OCI-M2 (cell line): ENCODE measurements around the gene TAPBPL.
A peak's percentile ranks its signal among the peaks of the same experiment; 100 is the strongest.
"Not testable (repeated sequence)": the region's sequence is repeated elsewhere in the genome, so short reads cannot be mapped to it uniquely, and the experiment has no call there.

ENCODE experiments used
- DNase-seq: peaks from one replicate; lab custom pipeline; 2025; ENCODE audit not compliant: unreplicated experiment; lab: John Stamatoyannopoulos, UW

Gene TAPBPL, protein sequence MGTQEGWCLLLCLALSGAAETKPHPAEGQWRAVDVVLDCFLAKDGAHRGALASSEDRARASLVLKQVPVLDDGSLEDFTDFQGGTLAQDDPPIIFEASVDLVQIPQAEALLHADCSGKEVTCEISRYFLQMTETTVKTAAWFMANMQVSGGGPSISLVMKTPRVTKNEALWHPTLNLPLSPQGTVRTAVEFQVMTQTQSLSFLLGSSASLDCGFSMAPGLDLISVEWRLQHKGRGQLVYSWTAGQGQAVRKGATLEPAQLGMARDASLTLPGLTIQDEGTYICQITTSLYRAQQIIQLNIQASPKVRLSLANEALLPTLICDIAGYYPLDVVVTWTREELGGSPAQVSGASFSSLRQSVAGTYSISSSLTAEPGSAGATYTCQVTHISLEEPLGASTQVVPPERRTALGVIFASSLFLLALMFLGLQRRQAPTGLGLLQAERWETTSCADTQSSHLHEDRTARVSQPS

GRCh38 chr12:6451348-6452244 is at the start of gene TAPBPL:
TSS of gene TAPBPL (plus strand) at chr12:6452042. CDS start at chr12:6452249, 207 bp downstream.
- DNase-seq = no peak

DNA sequence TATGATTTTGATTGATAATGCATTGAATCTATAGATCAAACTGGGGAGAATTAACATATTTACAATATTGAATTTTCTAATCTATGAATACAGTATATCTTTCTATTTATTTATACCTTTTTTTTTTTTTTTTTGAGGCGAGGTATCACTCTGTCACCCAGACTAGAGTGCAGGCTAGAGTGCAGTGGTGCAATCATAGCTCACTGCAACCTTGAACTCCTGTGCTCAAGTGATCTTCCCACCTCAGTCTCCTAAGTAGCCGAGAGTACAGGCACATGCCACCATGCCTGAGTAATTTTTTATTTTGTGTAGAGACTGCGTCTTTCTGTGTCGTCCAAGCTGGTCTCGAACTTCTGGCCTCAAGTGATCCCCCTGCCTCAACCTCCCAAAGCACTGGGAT is 47.5 kb upstream of the TAPBPL start:
- no peak for DNase-seq

DNA sequence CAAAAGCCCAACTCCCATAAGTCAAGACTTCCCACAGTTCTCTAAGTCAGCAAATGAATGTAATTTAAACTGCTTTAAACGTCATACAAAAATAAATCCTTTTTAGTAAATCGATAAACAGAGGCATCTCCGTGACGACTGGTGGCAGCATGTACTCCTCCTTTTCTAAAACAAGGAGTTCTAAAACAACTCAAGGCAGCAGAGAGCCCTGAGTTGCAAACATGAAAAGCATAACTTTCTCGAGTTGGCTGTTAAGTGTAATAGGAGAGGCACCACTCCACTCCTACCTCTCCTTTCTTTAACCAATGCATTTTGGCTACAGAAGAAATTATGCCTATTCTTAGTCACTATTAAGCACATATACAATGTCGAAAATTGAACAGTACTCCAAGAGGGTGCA is 45.9 kb upstream of the TAPBPL start:
- DNase-seq = no peak

GRCh38 chr12:6407236-6407954 is 44.4 kb upstream of the TAPBPL start:
- DNase-seq = no peak

GRCh38 chr12:6416596-6416995 is 35.2 kb upstream of the TAPBPL start:
- no peak for DNase-seq

DNA sequence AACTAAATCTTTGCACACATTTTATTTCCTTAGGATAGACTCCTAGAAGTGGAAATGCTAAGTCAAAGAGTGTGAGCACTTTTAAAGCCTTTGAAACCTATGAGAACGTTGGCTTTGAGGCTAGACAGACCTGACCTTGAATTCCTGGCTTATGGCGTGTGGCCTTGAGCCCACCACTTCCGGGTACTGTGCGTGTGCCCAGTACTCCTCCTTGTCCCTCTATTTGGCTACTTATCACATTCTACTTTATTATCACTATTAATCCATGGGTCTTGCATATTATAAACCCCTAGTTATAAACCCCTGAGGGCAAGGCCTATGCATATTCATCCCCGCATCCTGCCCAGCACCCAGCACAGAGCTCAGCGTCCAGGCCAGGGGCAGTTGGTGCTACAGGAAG is 33.0 kb upstream of the TAPBPL start:
- no peak for DNase-seq

DNA sequence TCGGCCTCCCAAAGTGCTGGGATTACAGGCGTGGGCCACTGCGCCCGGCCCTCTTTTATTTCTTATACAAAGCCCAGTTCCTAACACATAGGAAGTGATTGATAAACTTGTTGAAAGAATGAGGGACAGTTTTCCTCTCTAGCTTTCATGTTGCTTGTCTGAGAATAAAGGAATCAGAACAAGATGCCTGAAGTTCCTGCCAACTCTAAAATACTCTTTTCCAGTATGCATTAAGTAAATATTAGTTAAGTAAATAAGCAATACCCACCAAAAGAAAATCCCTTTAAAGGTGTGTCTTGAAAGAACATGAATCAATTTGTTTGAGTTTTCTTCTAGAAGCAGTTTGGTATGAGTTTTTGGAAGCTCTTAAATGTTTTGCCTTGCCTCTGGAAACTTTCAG is 31.5 kb upstream of the TAPBPL start:
- no peak for DNase-seq

- peak; percentile 20 for DNase-seq
Measured at GRCh38 chr12:6423267-6424007, 28.4 kb upstream of the TAPBPL start.

- DNase-seq = no peak
Measured at GRCh38 chr12:6424008-6424347, 27.9 kb upstream of the TAPBPL start.

GRCh38 chr12:6424866-6425265 is 27.0 kb upstream of the TAPBPL start:
- no peak for DNase-seq

- no peak for DNase-seq
Measured at GRCh38 chr12:6425590-6426531, 26.0 kb upstream of the TAPBPL start.

- DNase-seq = no peak
Measured at GRCh38 chr12:6426882-6427671, 24.8 kb upstream of the TAPBPL start.

DNA sequence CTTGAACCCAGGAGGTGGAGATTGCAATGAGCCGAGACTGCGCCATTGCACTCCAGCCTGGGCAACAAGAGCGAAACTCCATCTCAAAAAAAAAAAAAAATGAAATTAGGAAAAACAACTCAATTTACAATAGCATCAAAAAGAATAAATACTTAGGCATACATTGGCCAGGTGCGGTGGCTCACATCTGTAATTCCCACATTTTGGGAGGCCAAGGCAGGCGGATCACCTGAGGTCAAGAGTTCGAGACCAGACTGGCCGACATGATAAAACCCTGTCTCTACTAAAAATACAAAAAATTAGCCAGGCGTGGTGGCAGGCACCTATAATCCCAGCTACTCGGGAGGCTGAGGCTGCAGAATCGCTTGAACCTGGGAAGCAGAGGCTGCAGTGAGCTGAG is 24.0 kb upstream of the TAPBPL start:
- DNase-seq = not testable (repeated sequence)

- no peak for DNase-seq
Measured at GRCh38 chr12:6428326-6428725, 23.5 kb upstream of the TAPBPL start.

- DNase-seq = peak; percentile 29
Measured at GRCh38 chr12:6430124-6430989, 21.5 kb upstream of the TAPBPL start.

GRCh38 chr12:6432991-6433390 is 18.9 kb upstream of the TAPBPL start:
- no peak for DNase-seq

DNA sequence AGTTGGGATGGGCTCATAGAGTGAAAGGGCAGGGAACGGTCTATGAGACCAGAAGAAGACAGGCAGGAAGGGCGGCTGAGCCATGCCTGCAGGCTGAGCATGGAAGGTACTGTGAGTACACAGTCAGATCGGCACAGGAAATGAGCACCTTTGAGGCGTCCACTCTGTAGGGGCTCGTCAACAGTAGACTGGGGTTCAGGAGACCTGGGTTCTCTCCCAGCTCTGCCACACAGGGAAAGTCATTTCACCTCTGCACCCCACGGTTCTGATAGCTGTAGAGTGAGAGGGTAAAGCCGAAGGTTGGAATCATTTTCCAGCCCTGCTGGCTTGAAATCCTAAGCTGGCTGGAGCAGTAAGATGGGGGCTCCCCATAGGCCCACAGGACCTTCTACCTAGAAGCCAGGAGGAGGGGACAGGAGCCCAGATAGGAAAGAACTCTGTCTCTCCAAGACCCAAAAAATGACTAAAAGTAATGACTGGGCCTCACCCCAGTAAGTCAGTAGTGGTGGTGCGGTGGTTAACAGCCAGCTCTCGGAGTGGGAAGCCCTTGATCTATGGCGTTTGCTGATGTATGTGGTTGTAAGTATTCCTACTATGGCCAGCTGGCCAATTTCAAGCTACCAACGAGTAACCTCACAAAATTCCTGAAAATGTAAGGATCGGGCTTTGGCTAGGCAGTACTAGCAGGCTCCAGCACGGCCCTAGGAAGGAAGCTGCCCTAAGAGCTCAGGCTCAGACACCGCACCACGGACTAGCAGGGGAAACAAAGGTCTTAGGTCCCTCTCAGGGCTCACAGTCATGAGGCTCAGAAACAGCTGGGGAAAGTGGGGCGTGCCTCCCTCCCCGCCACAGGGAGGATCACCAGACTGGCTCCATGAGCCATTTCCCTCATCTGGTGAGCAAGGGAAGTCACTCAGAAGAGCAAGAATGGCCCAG is 17.4 kb upstream of the TAPBPL start:
- DNase-seq = no peak
